Activated T-helper 2 cell treated with anti-CD3 and anti-CD28 coated beads, Interferon-gamma antibody, Interleukin-2, Interleukin-4, amounts not matched to agents 10 μg/mL and 5 μg/mL and 100 μg/mL, durations not matched to agents 14 hours and 24 hours and 36 hours (primary cell): Measurements from ENCODE around the gene PLXNB1. TPM values are rescaled to one million over a fixed set of nuclear protein-coding genes. Genes with fewer than 3 reads are reported as not detected.

Experiments
- DNase-seq: peaks from one replicate; pipeline ENCODE4 v3.0.0; 2021; ENCODE audit warnings: low spot score
- H3K27ac Mint-ChIP-seq: one replicate; pipeline ENCODE4 v1.8.0; 2021; ENCODE audit warnings: mixed read lengths
- H3K27me3 Mint-ChIP-seq: one replicate; pipeline ENCODE4 v1.8.0; 2021; ENCODE audit warnings: low read depth, mixed read lengths
- H3K36me3 Mint-ChIP-seq: one replicate; pipeline ENCODE4 v1.8.0; 2021; ENCODE audit warnings: low read depth, mixed read lengths
- H3K4me1 Mint-ChIP-seq: one replicate; pipeline ENCODE4 v1.8.0; 2021; ENCODE audit warnings: low read depth, mixed read lengths
- H3K4me3 Mint-ChIP-seq: one replicate; pipeline ENCODE4 v1.8.0; 2021; ENCODE audit warnings: low read depth, mild to moderate bottlenecking, moderate library complexity, mixed read lengths
- H3K9me3 Mint-ChIP-seq: one replicate; pipeline ENCODE4 v1.8.0; 2021; ENCODE audit warnings: mixed read lengths
- intact Hi-C: fragments of 100-400 bp; cut with micrococcal nuclease; formaldehyde crosslinking; loops from one replicate; pipeline ENCODE4 v1.15.1; 2023
- total RNA-seq: library from RNA; stranded (reverse); gene quantifications from 2 replicates; pipeline ENCODE4 v1.2.3, GENCODE V29; 2022

PLXNB1 gene
- total RNA-seq, 1 donor from 2014 or later: 7.0 TPM

DNA sequence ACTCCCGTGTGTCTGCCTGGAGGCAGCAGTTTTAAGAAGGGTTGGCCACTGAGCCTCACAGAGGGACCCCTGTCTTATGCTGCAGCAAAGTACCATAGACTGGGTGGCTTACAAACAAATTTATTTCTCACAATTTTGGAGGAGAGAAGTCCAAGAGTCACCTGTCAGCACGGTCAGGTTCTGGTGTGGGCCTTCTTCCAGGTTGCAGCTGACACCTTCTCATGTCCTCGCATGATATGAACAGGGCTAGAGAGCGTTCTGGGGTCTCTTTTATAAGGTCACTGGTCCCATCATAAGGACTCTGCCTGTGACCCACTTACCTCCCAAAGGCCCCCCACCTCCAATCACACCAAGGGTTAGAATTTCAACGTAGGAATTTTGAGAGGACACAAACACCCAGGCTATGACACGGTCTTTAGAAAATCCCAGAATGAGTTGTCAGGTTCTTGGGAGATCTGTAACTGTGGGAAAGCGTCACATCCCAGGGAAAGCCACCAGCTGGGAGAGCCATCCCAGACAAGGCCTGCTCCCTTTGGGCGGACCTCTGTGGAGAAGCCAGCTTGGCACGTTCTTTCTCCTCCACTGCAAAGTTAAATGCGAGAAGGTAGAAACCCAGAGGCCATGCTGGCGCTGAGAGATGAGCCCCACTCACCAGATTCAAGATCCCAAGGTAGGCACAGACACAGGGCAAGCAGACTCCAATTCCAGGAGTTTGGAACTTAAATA is 58.1 kb downstream of the PLXNB1 start, which contains the start of gene FBXW12:
Gene FBXW12, plus strand, starts transcription at position 569 of the 726 bp plus-strand sequence. CDS start 549 bp downstream, outside the sequence.
- intact Hi-C loops: no loop called here
- H3K9me3 Mint-ChIP-seq: no peaks in the 10 kb centered on the region
- no peaks in the 10 kb centered on the region for H3K36me3 Mint-ChIP-seq
- H3K27ac Mint-ChIP-seq: no peak within 1 kb of the TSS
- no peak within 1 kb of the TSS for H3K4me3 Mint-ChIP-seq
- no peak for DNase-seq
- H3K4me1 Mint-ChIP-seq: no peaks in the 10 kb centered on the region
- H3K27me3 Mint-ChIP-seq: peaks cover 6% of the 10 kb centered on the region

DNA sequence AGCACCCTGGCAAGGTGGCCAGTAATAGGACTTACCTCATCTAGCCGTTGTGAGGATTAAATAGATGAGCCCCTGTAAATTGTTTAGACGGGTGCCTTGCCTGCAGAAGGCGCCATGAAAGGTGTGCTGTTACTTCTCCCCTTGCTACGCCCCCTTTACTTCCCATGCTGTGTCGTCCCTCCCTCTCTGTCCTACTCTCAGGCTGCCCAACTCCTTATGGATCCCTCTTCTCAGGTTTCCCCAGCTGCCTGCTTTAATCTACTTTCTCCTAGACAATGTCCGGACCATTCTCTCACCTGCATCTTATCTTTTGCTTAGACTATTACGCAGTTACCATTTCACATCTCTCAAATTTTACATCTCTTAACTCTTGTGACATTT is 59.6 kb downstream of the PLXNB1 start:
- intact Hi-C loops: no loop called here
- Mint-ChIP-seq H3K27ac (no peak overlapping the region), H3K4me3 (no peak overlapping the region), H3K4me1 (no peaks in the 10 kb centered on the region), H3K9me3 (peaks cover 4% of the 10 kb centered on the region), H3K27me3 (peaks cover 6% of the 10 kb centered on the region), H3K36me3 (no peaks in the 10 kb centered on the region)
- no peak for DNase-seq

DNA sequence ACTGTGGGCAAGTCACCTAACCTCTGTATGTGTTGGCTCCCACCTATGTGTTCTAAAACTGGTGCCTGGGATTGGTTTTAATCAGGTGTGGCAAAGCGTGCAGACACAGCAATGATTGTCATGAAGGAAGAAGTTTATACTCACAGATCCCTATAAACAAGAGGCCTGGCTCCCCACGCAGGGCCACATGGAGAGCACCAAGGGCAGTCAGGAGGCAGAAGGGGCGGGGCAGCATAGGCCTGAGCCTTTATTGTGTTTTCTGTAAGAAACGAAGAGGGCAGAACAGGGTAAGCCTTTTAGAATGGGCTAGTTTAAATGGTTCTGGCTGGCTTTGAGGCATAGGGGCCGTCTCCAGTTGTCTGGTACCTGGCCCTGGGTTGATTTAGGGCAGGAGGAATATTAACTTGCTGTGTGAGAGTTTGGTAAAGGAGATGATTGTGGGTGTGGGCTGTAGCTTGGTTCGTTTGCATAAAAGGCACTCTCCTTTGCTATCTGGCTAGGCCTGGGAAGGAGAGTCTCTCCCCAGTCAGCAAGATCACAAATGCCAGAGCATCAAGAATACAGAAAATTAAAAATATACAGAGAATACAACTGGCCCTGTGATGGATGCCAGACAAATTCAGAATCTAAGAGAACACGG is 60.1 kb downstream of the PLXNB1 start:
- H3K4me1 Mint-ChIP-seq: peaks cover 2% of the 10 kb centered on the region
- H3K9me3 Mint-ChIP-seq: peaks cover 9% of the 10 kb centered on the region
- no peak for DNase-seq
- peaks cover 10% of the 10 kb centered on the region for H3K27me3 Mint-ChIP-seq
- H3K4me3 Mint-ChIP-seq: no peak overlapping the region
- no peaks in the 10 kb centered on the region for H3K36me3 Mint-ChIP-seq
- intact Hi-C loops: no loop called here
- H3K27ac Mint-ChIP-seq: no peak overlapping the region

DNA sequence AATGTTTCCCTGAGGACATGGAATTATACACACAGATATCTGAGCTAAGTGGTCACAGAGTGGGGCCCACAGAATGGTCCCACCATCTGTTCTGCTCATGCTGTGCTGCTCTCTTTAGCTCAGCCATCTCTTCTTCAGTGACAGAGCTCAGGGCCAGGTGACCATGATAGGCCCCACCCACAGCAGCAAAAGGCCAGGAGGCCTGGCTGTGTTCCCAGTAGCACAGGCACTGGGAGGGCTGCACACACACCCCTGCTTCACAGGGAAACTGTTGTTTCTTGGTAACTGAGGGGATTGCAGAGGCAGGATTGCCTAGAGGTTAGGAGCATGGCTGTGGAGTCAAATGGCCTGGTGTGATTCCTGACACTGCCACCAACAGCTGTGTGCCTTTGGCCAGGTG is 62.7 kb downstream of the PLXNB1 start:
- DNase-seq: no peak
- Mint-ChIP-seq H3K4me1 (peaks cover 5% of the 10 kb centered on the region), H3K36me3 (no peaks in the 10 kb centered on the region), H3K9me3 (peaks cover 23% of the 10 kb centered on the region), H3K27ac (no peak overlapping the region), H3K4me3 (no peak overlapping the region), H3K27me3 (peaks cover 14% of the 10 kb centered on the region)
- intact Hi-C loops: no loop called here

DNA sequence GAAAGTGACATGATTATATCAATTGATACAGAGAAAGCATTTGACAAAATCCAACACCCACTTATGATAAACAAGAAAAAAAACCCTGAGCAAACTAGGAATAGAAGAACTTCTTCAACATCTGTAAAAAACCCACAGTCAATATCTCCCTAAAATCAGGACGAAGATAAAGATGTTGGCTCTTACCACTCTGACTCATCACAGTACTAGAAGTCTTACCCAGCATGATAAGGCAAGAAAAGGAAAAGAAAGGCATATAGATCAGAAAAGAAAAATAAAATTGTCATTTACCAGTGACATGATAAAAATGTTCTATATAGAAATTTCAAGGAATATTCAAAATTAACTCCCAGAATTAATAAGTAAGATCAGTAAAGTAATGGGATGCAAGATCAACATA is 65.0 kb downstream of the PLXNB1 start:
- H3K4me1 Mint-ChIP-seq: peaks cover 5% of the 10 kb centered on the region
- H3K27ac Mint-ChIP-seq: no peak overlapping the region
- peaks cover 40% of the 10 kb centered on the region for H3K9me3 Mint-ChIP-seq
- H3K36me3 Mint-ChIP-seq: no peaks in the 10 kb centered on the region
- intact Hi-C loops: no loop called here
- no peak for DNase-seq
- peaks cover 28% of the 10 kb centered on the region for H3K27me3 Mint-ChIP-seq
- no peak overlapping the region for H3K4me3 Mint-ChIP-seq

DNA sequence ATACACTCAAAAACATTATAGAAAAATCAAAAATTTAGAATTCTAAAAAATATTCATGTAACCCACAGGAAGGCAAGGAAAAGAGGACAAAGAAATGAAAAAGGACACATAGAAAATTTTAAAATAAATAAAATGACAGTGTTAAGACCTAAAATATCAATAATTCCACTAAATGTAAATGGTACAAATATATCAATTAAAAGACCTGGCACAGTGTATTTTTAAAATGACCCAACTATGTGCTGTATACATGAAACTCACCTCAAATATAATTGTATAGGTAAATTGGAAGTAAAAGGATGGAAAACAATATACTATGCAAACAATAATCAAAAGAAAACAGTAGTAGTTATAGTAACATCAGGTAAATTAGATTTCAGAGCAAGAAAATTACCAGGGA is 68.0 kb downstream of the PLXNB1 start:
- Mint-ChIP-seq H3K4me3 (no peak overlapping the region), H3K4me1 (peaks cover 5% of the 10 kb centered on the region), H3K9me3 (peaks cover 40% of the 10 kb centered on the region), H3K36me3 (no peaks in the 10 kb centered on the region), H3K27me3 (peaks cover 29% of the 10 kb centered on the region), H3K27ac (no peak overlapping the region)
- no peak for DNase-seq
- intact Hi-C loops: no loop called here

DNA sequence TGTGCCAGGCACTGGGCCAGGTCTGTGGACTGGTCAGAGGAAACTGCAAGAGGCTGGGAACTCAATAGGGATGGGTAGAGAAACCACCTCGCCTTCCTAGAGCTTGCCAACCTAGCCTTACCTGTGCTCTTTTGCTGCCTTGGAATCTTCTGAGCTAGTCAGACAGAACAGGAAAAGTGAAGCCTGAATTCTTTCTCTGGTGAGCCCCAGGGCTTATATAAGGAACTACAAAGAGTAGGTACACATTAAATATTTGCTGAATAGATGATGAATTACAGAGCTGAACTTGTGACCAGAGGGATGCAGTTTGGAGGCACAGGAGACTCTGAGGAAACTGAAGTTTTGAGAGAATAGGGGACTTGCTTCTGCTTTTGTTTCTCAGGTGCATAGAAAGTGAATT is 73.5 kb downstream of the PLXNB1 start:
- Mint-ChIP-seq H3K9me3 (peaks cover 12% of the 10 kb centered on the region), H3K27ac (no peak overlapping the region), H3K27me3 (peaks cover 48% of the 10 kb centered on the region), H3K4me3 (no peak overlapping the region), H3K36me3 (no peaks in the 10 kb centered on the region), H3K4me1 (no peaks in the 10 kb centered on the region)
- intact Hi-C loops: no loop called here
- DNase-seq: no peak

DNA sequence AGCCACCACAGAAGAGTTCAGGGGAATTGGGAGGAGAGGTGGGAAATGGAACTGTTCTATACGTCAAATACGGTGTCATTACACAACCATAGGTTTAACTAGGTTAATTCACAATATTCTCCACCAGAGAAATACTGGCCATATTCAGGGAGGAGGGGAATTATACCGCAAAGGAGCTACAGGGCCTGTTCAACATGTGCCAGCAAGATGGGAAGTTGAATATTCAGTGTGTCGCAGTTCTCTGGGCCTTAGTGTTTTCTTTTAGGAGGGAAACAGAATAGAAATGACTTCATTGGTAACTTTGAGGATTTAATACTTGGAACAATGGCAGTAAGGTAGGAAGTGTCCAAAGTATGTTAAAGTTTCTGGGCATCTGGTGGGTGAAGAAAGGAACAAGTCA is 75.9 kb downstream of the PLXNB1 start:
- no peaks in the 10 kb centered on the region for H3K9me3 Mint-ChIP-seq
- DNase-seq: no peak
- H3K4me1 Mint-ChIP-seq: no peaks in the 10 kb centered on the region
- no peaks in the 10 kb centered on the region for H3K36me3 Mint-ChIP-seq
- no peak overlapping the region for H3K27ac Mint-ChIP-seq
- H3K27me3 Mint-ChIP-seq: peaks cover 43% of the 10 kb centered on the region
- H3K4me3 Mint-ChIP-seq: no peak overlapping the region
- intact Hi-C loops: no loop called here

Other genes starting within 250 kb of the PLXNB1 start
- gene CDC25A, start 241.7 kb downstream of the PLXNB1 start, total RNA-seq: 39.1 and 40.5 TPM in 2 replicates
- not detected in 2 replicates for gene CAMP, start 206.6 kb downstream of the PLXNB1 start, total RNA-seq
- gene ZNF589, start 189.0 kb downstream of the PLXNB1 start, total RNA-seq: 40.2 and 42.8 TPM in 2 replicates
- 30.2 and 33.7 TPM in 2 replicates for gene NME6, start 128.7 kb downstream of the PLXNB1 start, total RNA-seq
- gene SPINK8, start 96.4 kb downstream of the PLXNB1 start, total RNA-seq: not detected in 2 replicates
- 0.14 TPM in 1 of 2 replicates, not detected in the other for gene FBXW12, start 57.9 kb downstream of the PLXNB1 start, total RNA-seq
- gene CCDC51, start 10.0 kb upstream of the PLXNB1 start, total RNA-seq: 22.2 and 23.7 TPM in 2 replicates
- gene TMA7, start 10.2 kb upstream of the PLXNB1 start, total RNA-seq: 270 and 289 TPM in 2 replicates
- 16.9 and 17.5 TPM in 2 replicates for gene ATRIP, start 16.7 kb upstream of the PLXNB1 start, total RNA-seq
- 65.6 and 69.5 TPM in 2 replicates for gene SHISA5, start 74.1 kb upstream of the PLXNB1 start, total RNA-seq
- 53.0 and 57.0 TPM in 2 replicates for gene PFKFB4, start 126.7 kb upstream of the PLXNB1 start, total RNA-seq
- gene UCN2, start 133.7 kb upstream of the PLXNB1 start, total RNA-seq: 0.11 TPM in 1 of 2 replicates, not detected in the other
- 1.9 and 2.4 TPM in 2 replicates for gene COL7A1, start 165.2 kb upstream of the PLXNB1 start, total RNA-seq
- gene UQCRC1, start 179.6 kb upstream of the PLXNB1 start, total RNA-seq: 248 and 273 TPM in 2 replicates
- gene TMEM89, start 191.7 kb upstream of the PLXNB1 start, total RNA-seq: 0.80 and 0.87 TPM in 2 replicates
- 85.1 and 89.6 TPM in 2 replicates for gene SLC26A6, start 205.4 kb upstream of the PLXNB1 start, total RNA-seq
- 16.0 and 16.5 TPM in 2 replicates for gene CELSR3, start 232.8 kb upstream of the PLXNB1 start, total RNA-seq